ENCODE results near the gene FOXR1. TPM values are rescaled to one million over a fixed set of nuclear protein-coding genes. Genes with fewer than 3 reads are reported as not detected.

Gene FOXR1
- total RNA-seq, 1 donor from 2014 or later = not detected

DNA sequence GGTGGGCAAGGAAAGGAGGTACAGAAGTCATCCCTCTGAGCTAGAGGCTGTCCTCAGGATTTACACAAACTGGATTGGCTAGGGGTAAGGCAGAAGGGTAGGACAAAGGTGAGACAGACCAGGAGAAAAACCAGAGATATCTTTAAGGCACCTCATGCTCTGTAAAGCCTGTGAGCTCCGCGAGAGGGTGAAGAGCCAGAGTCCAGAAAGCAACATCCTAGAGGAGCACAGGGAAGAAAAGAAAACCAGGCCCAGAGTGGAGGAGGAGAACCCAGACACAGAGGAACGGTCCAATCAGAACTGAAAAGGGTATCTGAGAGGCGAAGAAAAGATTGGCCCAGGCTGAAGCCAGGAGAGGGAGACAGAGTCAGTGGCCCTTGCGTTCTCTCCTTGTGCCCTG lies 54.0 kb downstream of the FOXR1 start:
- no peak for DNase-seq (ENCODE audit: low read depth, low spot score)

DNA sequence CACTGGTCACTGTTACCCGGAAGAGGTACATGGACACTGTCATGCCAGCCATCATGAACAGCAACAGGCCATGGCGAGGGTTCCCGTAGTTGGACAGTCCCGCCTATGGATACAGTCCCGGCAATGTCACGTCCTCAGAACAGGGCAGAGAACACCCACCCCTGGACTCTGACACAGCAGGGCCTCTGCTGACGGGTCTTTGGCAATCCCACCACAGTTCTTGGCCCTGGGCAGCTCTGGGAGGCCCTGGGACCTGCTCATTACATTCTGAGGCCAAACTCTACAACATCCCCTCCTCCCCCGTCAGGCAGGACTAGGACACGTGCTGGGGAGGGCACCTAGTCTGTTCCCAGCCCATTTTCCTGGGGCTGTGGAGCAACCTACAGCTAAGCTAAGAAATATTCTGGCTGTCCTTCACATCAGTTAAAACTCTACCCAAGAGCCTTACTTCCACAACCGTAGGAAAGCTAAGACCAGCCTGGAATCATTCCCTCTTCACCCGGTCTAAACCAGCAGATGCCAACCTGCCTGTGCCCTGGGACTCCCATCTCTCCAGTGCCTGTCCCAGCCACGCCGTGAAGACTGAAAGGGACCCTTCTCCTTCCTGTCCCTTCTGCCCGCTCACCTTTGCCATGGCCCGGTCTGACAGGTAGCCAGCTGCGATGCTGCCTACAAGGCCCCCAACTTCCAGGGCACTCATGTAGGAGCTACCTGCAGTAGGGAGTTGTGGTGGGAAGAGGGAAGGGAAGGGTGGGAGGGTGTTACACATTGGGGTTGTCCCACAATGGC lies 54.6 kb downstream of the FOXR1 start:
- no peak for DNase-seq (ENCODE audit: low read depth, low spot score)

GRCh38 chr11:119026970-119027369 lies 55.4 kb downstream of the FOXR1 start:
- DNase-seq (ENCODE audit: low read depth, low spot score) = no peak

DNA sequence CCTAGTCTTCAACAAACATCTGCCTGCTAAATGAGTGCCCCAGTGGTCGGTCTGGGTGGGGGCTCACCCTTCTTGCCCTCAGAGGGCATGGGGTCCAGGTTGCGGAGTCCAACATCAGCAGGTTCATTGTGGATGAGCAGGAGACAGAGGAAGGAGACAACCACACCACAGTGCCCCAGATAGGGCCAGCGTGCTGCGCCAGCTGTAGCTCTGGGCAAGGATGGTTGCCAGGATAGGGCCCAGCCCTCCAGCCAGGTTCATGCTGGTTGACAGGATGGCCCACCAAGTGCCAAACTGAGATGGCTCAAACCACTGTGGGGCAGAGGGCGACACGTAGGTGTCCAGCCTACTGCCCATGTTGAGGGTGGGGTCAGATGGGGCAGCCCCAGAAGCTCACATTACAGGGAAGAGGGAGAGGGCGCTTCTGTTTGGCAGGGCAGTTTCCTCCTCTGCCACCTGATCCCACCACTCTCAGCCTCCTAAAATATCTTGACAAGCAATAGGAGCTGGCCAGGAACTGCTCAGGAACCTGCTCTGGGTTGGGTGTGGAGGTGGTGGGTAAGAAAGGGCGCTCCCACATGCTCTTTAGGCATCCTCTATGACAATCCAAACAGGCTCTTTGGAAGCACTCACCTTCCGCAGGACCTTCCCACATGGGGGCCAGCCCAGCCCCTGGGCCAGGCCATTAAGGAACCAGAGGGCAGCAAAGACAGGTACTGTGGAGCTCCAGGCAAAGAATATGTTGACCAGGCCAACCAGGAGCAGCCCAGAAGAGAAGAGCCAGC lies 56.2 kb downstream of the FOXR1 start:
- no peak for DNase-seq (ENCODE audit: low read depth, low spot score)

- DNase-seq (ENCODE audit: low read depth, low spot score) = no peak
These were observed 56.9 kb downstream of the FOXR1 start for GRCh38 chr11:119028346-119029068.

GRCh38 chr11:119029069-119029339 lies 57.4 kb downstream of the FOXR1 start:
- no peak for DNase-seq (ENCODE audit: low read depth, low spot score)

DNA sequence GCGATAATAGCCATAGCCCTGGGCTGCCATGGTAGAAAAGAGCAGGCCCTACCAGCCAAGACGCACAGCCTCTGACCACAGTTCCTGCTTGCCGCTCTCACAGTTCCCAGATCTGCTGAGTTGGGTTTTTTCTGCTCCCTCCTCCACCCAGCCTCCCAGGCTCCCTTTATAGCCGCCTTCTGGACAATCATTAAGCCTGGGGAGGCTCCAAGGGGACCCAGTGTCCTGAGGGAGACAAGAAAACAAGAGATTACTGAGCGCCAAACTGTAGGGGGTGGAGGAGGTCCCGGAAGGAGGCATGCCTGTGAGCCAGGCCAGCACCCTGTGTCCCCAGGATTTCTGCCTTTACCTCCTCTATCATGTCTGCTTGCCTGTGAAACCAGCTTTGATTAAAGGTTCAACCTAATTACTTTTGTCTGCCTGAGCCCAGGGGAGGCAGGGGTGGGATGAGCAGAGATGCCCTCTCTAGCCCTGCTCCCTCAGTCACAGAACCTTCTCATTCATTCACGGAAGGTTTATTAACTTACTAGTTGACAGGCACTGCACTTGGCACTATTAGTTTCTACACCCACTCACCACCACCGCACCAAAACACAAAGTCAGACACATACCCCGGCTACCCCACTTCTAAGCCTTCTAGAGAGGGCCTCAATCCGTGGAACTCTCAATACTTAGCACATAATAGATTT lies 57.9 kb downstream of the FOXR1 start:
- DNase-seq (ENCODE audit: low read depth, low spot score) = no peak

- DNase-seq (ENCODE audit: low read depth, low spot score) = no peak
These were observed 58.4 kb downstream of the FOXR1 start for GRCh38 chr11:119030029-119030328.

- peak; percentile 91 for DNase-seq (ENCODE audit: low read depth, low spot score)
These were observed 58.9 kb downstream of the FOXR1 start, which contains the start of gene SLC37A4 for GRCh38 chr11:119030329-119031047. Gene SLC37A4 (minus strand): TSS chr11:119030877.

Other genes with a start within 250 kb of the FOXR1 start
- gene DDX6, start 180.6 kb upstream of the FOXR1 start, total RNA-seq = 127 and 174 TPM in 2 replicates
- not detected in 2 replicates for gene CXCR5, start 87.9 kb upstream of the FOXR1 start, total RNA-seq
- 8.3 and 9.1 TPM in 2 replicates for gene BCL9L, start 45.8 kb upstream of the FOXR1 start, total RNA-seq
- not detected in 2 replicates for gene UPK2, start 15.5 kb upstream of the FOXR1 start, total RNA-seq
- gene CENATAC, start 26.4 kb downstream of the FOXR1 start, total RNA-seq = 11.6 and 13.9 TPM in 2 replicates
- gene RPS25, start 46.6 kb downstream of the FOXR1 start, total RNA-seq = 629 and 746 TPM in 2 replicates
- 64.5 and 119 TPM in 2 replicates for gene TRAPPC4, start 47.0 kb downstream of the FOXR1 start, total RNA-seq
- 15.2 and 15.4 TPM in 2 replicates for gene SLC37A4, start 59.1 kb downstream of the FOXR1 start, total RNA-seq
- 174 and 354 TPM in 2 replicates for gene HYOU1, start 85.4 kb downstream of the FOXR1 start, total RNA-seq
- 21.5 and 27.4 TPM in 2 replicates for gene VPS11, start 96.1 kb downstream of the FOXR1 start, total RNA-seq
- 7.8 and 11.0 TPM in 2 replicates for gene HMBS, start 113.1 kb downstream of the FOXR1 start, total RNA-seq
- 14.4 and 32.7 TPM in 2 replicates for gene DPAGT1, start 130.1 kb downstream of the FOXR1 start, total RNA-seq
- 2.0 and 4.5 TPM in 2 replicates for gene C2CD2L, start 135.6 kb downstream of the FOXR1 start, total RNA-seq
- 15.4 and 17.7 TPM in 2 replicates for gene HINFP, start 149.8 kb downstream of the FOXR1 start, total RNA-seq
- gene ABCG4, start 177.3 kb downstream of the FOXR1 start, total RNA-seq = 0.20 and 0.35 TPM in 2 replicates
- gene NLRX1, start 197.0 kb downstream of the FOXR1 start, total RNA-seq = 10.9 and 15.5 TPM in 2 replicates
- 0.13 TPM in 1 of 2 replicates, not detected in the other for gene NHERF4, start 213.7 kb downstream of the FOXR1 start, total RNA-seq
- 11.9 and 14.8 TPM in 2 replicates for gene CBL, start 234.6 kb downstream of the FOXR1 start, total RNA-seq

All from pulmonary artery endothelial cell (primary cell).